IPS-NIHi7 (cell line): ENCODE results near the gene MBD2.
"Not testable (repeated sequence)": the region's sequence is repeated elsewhere in the genome, so short reads cannot be mapped to it uniquely, and the experiment has no call there.

Source experiments
- DNase-seq: peaks from one replicate; pipeline ENCODE4 v3.0.0; 2012; ENCODE audit warnings: mixed read lengths; ENCODE audit errors: extremely low spot score

Gene MBD2

DNA sequence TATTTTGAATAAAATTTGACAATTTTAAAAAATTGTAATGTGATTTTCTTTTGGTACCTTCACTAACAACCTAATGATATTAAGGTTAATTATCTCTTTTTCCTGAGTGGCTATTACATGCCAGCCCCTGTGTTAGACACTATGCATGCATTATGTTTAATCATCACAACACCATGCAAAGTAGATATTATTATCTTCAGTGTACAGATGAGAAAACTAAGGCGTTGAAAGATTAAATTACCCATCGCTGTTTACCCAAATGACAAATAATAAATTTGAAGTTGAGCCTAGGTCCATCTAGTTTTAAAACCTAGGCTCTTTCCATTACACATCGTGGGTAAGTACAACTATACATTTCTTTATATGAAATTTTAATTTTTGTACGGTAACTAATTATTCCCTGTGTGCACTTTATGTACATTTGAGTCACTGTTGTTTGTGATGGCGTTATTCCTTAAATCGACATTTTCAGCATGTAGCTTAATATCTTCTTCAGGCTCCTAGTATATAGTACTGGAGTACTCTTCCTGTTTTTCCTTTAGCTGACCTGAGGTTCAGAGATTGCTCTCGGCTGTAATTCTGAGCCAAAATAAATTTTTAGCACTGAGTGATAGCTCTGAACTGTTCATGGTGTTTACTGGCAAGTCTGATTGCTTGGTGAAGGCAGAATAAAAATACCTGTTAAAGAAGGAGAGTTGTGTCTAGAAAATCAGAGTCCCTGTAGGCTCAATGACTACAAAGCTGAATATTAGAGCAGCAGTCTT lies 13.9 kb upstream of the MBD2 start:
- DNase-seq, result no peak

DNA sequence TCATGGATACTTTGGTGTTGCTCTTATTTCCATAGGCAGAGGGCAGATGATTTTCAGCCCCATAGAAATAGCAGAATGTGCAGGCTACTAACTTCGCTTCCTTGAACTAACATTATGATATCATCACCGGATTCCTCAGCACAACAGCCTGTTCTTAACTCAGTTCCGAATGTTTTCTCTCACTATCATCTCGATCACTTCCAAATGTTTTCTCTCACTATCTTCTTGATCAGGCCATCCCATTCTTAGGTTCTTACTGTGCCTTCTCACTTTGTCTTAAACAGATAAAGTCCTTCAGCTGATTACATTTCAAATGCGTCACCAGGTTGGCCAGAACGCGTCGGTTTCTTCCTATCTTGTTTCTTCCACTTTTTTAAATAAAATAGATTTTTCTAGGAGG lies 11.4 kb upstream of the MBD2 start:
- DNase-seq, result no peak

GRCh38 chr18:54233747-54234146 lies 9.3 kb upstream of the MBD2 start:
- no peak for DNase-seq

DNA sequence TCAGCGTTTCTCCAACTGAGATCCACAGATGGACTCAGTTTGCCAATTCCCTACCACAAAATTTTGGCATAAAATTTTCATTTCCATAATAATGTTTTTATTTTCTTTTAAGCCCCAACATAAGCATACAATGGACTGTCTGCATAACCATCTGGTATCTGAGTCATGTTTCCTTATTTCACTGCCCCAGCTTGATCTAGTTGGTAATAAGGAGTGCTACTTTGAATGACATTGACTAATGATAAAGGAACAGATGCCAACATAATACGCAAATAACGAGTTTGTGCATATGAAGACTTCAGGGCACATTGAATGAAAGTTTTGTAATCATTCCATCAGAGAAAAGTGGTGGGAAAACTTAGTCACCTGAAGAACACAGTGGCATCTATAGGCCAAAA lies 8.8 kb upstream of the MBD2 start:
- no peak for DNase-seq

DNA sequence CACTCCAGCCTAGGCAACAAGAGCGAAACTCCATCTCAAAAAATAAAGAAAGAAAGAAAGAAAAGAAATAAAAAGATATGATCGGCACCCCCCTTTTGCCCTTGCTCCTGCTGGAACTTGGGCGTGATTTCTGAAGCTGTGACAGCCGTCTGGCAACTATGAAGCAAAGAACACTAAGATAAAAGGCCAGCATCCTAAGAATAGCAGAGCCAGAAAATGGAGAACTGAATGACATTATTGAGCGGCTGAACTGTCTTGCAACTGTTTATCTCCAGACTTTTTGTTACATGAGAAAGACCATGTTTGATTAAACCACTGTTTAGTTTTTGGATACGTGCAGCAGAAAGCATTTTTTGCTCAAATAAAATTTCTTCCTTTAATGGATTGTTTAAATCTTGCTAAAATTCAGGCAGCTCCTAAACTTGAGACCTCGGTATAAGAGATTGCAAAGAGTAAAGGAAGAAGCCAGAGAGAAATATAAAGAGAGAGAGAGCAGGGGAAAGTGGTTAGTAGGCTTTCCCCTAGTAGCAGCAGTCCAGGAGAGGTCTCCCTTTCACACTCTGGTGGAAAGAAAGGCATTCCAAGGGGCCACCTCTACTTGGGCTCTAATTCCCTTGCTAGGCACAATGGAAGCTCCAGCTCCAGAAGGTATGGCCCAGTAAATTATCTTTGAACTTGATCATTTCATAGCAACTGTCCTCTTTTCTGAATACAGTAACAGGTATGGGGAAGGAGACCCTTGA lies 8.2 kb upstream of the MBD2 start:
- peak; percentile 26 for DNase-seq

DNA sequence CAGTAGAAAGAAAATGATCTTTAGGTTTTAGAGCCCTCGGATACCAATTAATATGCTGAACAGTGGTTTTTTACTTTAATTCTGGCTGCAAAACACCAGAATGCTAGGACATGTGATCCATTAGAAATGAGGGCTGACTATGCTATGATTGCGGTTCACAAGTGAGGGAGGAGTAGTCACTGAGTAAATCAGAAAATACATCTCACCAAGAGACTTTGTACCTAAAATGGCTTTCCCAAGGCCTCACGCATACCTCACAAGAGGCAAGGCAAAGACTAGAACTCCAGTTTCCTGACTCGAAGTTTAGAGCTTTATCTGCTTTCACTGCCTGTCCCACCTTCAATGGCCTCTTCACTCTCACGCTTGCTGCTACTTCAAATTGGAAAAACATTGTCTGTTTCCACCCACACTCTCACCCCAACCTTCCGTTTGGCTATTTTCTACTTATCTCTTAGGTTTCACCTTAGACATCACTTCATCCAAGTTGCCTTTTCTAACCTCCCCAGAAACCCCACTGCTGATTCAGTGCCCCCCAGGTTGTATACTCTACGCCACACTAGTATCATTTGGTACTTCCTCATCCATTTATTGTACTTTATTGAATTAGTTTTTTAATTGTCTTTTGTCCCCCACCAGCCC lies 5.1 kb upstream of the MBD2 start:
- DNase-seq, result no peak

DNA sequence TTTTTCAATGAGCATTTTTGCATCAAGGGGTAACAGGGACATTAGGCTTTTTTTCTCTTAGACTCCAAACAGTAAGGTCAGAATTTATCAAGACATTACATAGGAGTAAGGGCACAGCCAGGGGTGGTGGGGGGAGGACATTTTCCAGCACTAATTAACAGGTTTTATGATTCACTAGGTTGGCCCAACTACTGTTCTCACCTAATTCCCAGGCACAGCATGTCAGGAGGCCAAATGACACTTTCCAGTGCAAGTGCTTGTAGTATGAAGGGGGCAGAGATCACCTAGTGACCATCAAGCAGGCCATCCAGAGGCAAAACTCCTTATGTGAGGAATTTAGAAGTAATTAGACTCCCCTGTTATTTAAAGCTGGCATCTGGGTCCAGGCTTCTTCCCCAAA lies 3.9 kb upstream of the MBD2 start:
- no peak for DNase-seq

DNA sequence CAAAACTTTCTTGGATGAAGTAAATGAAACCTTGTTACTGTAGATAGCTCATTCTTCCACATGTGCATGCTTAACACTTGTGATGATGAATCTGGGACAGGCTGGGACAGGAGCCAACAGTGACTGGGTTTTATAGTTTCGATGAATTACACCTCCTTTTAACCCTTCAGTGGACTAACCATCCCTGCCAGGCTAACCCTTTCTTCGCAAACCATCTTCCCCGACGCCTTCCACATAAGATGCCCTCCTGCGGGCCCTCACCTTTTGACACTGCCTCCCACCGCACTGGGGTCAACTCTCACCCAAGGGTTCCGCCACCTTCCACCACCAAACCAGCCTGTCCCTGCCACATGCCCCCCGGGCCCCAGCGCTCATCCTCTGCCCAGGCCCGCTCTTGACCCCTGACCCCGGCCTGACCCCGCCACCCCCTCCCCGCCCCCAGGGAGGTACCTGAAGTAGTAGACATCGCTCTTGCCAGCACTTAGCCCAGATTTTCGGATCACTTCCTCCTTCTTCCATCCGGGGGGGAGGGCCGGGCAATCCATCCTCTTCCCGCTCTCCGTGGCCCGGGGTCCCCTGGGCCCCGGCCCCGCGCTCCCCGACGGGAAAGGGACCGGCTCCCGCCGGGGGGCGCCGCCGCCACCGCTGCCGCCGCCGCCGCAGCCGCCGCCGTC lies 764 bp downstream of the MBD2 start:
- DNase-seq, result peak; percentile 15

GRCh38 chr18:54222922-54223567 lies 1.4 kb downstream of the MBD2 start:
- no peak for DNase-seq

GRCh38 chr18:54220406-54220805 lies 4.1 kb downstream of the MBD2 start:
- no peak for DNase-seq

DNA sequence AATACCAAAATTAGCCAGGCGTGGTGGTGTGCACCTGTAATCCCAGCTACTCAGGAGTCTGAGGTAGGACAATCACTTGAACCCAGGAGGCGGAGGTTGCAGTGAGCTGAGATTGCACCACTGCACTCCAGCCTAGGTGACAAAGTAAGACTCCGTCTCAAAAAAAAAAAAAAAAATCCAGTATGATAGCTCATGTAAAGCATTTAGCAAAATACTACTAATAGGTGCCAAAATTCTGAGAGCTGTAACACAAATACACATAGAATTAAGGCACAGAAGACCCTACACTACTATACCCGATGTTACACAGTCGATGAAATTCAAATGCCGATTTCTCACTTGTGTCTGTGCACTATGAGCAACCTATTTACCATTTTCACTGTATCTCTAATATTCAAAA lies 5.7 kb downstream of the MBD2 start:
- DNase-seq, result not testable (repeated sequence)

GRCh38 chr18:54218299-54218698 lies 6.2 kb downstream of the MBD2 start:
- no peak for DNase-seq

GRCh38 chr18:54217624-54218023 lies 6.8 kb downstream of the MBD2 start:
- DNase-seq, result no peak

- no peak for DNase-seq
Measured at GRCh38 chr18:54215069-54215468, 9.4 kb downstream of the MBD2 start.

GRCh38 chr18:54210463-54210862 lies 14.0 kb downstream of the MBD2 start:
- DNase-seq, result no peak

DNA sequence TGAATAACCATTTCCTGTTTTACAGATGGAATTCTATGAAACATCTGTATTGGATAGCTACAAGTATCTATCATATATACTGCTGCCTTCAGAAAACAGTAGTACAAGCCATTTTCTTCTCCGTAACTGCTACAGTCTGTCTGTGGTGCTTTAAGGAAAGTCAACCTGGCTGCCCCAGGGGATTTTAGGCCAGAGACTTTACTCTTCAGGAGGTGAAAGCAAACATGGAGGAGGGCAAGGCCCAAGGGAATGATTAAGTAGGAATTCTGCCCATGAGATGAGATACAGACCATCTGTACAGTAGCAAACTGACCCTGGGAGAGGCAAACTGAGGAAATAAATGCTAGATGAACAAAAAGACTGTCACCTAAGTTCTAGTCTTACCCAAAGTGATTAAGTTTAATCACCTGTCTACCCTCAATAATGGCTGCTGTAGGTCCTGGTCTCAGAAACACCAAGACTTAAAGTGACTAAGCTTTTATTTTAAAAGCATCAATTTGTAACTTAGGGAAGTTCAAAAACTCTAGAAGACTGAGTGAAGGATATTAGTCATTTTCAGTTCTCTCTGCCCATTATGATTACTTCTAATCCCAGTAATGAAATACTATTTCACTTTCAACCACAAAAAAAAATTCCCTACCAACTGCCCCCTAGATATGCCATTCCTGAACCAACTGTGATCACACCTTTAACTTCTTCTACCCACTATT lies 14.8 kb downstream of the MBD2 start:
- no peak for DNase-seq

- no peak for DNase-seq
Measured at GRCh38 chr18:54206447-54206846, 18.0 kb downstream of the MBD2 start.

DNA sequence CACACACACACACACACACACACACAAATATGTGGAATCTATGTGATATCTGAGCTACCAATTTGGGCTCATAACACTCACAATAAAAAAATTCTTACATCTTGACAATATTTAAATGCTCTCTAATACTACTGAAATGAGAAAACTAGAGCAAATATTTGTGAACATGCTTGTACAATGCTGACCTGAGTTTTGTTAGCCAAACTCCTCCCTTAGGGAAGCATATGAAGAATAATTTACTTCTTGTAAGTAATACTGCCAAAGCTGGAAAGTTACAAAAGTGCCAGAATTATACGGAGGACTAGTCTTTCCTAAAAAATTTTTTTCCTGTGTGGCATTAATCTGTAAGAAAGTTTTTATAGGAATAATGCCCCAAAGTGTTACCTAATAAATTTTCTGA lies 18.5 kb downstream of the MBD2 start:
- DNase-seq, result no peak

DNA sequence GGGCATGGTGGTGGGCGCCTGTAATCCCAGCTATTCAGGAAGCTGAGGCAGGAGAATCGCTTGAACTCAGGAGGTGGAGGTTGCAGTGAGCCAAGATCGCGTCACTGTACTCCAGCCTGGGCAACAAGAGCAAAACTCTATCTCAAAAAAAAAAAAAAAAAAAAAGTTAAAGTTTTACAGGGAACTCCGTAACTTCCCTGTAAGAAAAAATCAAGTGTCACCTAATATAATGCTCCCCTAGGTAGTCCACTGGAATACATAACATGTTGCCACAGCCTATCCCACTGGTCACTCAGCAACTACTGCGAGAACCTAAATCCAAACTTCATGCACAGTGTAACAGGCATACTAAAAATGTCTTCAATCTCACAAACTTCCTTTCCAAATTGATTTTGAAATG lies 19.0 kb downstream of the MBD2 start:
- DNase-seq, result not testable (repeated sequence)

- DNase-seq, result no peak
Measured at GRCh38 chr18:54204883-54205282, 19.6 kb downstream of the MBD2 start.

- no peak for DNase-seq
Measured at GRCh38 chr18:54203914-54204313, 20.6 kb downstream of the MBD2 start.
